ENCODE measurements around the gene RBM20.

Gene RBM20

GRCh38 chr10:110778211-110778610 is 134.1 kb downstream of the RBM20 start:
- no peak overlapping the region for H3K4me2 ChIP-seq
- H3K27ac ChIP-seq: no peak overlapping the region
- no peak for TF ChIP-seq Cebpa-rat (IDR thresholded peaks at IDR 0.05)
- H3K9ac ChIP-seq: no peak overlapping the region
- no peaks in the 10 kb centered on the region for H3K36me3 ChIP-seq
- H3K9me3 ChIP-seq (replicated peaks in 1 of 11): no peaks in the 10 kb centered on the region
- no peaks in the 10 kb centered on the region for H3K4me1 ChIP-seq
- H3K4me3 ChIP-seq: no peak overlapping the region
- H4K20me1 ChIP-seq: no peaks in the 10 kb centered on the region
- H3K27me3 ChIP-seq: no peaks in the 10 kb centered on the region

- H3K4me1 ChIP-seq: no peaks in the 10 kb centered on the region
- no peaks in the 10 kb centered on the region for H3K36me3 ChIP-seq
- no peak overlapping the region for H3K27ac ChIP-seq
- H3K4me3 ChIP-seq: no peak overlapping the region
- no peak overlapping the region for H3K9ac ChIP-seq
- H3K4me2 ChIP-seq: no peak overlapping the region
- TF ChIP-seq Cebpa-rat (IDR thresholded peaks at IDR 0.05): no peak
- no peaks in the 10 kb centered on the region for H4K20me1 ChIP-seq
- no peaks in the 10 kb centered on the region for H3K9me3 ChIP-seq (replicated peaks in 1 of 11)
- no peaks in the 10 kb centered on the region for H3K27me3 ChIP-seq
Measured at GRCh38 chr10:110779489-110779888, 135.4 kb downstream of the RBM20 start.

DNA sequence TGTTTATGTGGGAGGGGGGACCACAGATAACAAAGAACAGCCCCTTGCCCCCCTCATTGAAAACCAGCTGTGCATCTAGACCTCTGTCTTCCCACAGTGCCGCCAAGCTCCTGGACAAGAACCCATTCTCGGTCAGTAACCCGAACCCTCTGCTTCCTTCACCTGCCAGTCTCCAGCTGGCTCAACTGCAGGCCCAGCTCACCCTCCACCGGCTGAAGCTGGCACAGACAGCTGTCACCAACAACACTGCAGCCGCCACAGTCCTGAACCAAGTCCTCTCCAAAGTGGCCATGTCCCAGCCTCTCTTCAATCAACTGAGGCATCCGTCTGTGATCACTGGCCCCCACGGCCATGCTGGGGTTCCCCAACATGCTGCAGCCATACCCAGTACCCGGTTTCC is 136.6 kb downstream of the RBM20 start:
- H3K36me3 ChIP-seq: no peaks in the 10 kb centered on the region
- no peaks in the 10 kb centered on the region for H3K27me3 ChIP-seq
- no peaks in the 10 kb centered on the region for H3K4me1 ChIP-seq
- H3K4me3 ChIP-seq: no peak overlapping the region
- no peak overlapping the region for H3K9ac ChIP-seq
- H3K27ac ChIP-seq: no peak overlapping the region
- H4K20me1 ChIP-seq: no peaks in the 10 kb centered on the region
- H3K4me2 ChIP-seq: no peak overlapping the region
- TF ChIP-seq Cebpa-rat (IDR thresholded peaks at IDR 0.05): no peak
- no peaks in the 10 kb centered on the region for H3K9me3 ChIP-seq (replicated peaks in 1 of 11)

- TF ChIP-seq Cebpa-rat (IDR thresholded peaks at IDR 0.05): no peak
- peaks cover 0 to 2% (median 0%) of the 10 kb centered on the region in 10 experiments; a peak in 1 of 20 replicates for H3K4me1 ChIP-seq
- no peak overlapping the region for H3K4me3 ChIP-seq
- H3K4me2 ChIP-seq: no peak overlapping the region
- H3K9ac ChIP-seq: no peak overlapping the region
- no peaks in the 10 kb centered on the region for H4K20me1 ChIP-seq
- H3K27me3 ChIP-seq: no peaks in the 10 kb centered on the region
- H3K27ac ChIP-seq: no peak overlapping the region
- no peaks in the 10 kb centered on the region for H3K36me3 ChIP-seq
- no peaks in the 10 kb centered on the region for H3K9me3 ChIP-seq (replicated peaks in 1 of 11)
Measured at GRCh38 chr10:110781139-110781538, 137.0 kb downstream of the RBM20 start.

DNA sequence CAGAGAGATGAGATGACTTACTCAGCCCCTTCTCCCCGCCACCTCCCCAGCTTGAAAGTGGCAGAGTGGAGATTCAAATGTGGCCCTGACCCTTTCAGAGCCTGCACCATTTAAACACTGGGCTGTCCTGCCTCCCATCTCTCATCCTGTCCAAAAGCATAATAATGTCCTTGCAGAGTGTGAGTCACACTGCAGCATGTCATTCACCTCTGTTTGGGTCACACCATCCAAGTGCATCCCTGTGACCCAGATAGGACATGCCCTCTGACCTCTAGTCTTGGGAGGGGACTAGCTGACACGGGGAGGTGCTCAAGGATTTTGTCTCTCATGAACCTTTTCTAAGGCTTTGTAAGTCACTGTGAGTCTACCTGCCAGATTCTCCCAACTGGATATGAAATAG is 138.5 kb downstream of the RBM20 start:
- TF ChIP-seq Cebpa-rat (IDR thresholded peaks at IDR 0.05): no peak
- no peak overlapping the region for H3K9ac ChIP-seq

DNA sequence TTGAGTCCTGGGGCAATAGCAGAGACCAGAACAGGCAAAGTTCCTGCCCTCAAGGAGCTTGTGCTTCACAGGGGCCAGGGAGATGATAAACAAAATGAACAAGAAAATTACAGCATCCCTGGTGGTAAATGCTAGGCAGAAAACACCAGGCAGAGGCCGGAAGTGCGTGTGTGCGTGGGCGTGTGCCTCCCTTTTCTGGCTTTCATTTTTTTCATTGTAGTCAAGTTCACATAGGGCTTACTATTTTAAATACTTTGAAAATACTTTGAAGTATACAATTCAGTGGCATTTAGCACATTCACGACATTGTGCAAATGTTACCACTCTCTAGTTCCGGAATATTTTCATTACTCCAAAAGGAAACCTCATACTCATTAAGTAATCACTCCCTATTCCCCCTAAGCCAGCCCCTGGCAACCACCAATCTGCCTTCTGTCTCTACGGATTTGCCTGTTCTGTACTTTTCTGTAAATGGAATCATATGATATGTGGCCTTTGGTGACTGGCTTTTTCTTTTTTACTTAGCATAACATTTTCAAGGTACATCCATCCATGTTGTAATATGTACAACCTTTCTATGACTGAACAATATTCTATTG is 139.5 kb downstream of the RBM20 start:
- no peaks in the 10 kb centered on the region for H3K27me3 ChIP-seq
- H4K20me1 ChIP-seq: no peaks in the 10 kb centered on the region
- H3K9ac ChIP-seq: no peak overlapping the region
- no peak overlapping the region for H3K27ac ChIP-seq
- H3K4me1 ChIP-seq: peaks cover 0 to 7% (median 0%) of the 10 kb centered on the region in 10 experiments; a peak in 3 of 20 replicates
- no peaks in the 10 kb centered on the region for H3K9me3 ChIP-seq (replicated peaks in 1 of 11)
- TF ChIP-seq Cebpa-rat (IDR thresholded peaks at IDR 0.05): no peak
- no peaks in the 10 kb centered on the region for H3K36me3 ChIP-seq
- no peak overlapping the region for H3K4me3 ChIP-seq
- no peak overlapping the region for H3K4me2 ChIP-seq

More for the DNA sequence above, 138.5 kb downstream of the RBM20 start:
- H3K4me3 ChIP-seq: no peak overlapping the region
- no peaks in the 10 kb centered on the region for H3K9me3 ChIP-seq (replicated peaks in 1 of 11)
- no peak overlapping the region for H3K27ac ChIP-seq
- no peaks in the 10 kb centered on the region for H4K20me1 ChIP-seq
- H3K4me2 ChIP-seq: no peak overlapping the region
- peaks cover 0 to 7% (median 0%) of the 10 kb centered on the region in 10 experiments; a peak in 3 of 20 replicates for H3K4me1 ChIP-seq
- no peaks in the 10 kb centered on the region for H3K36me3 ChIP-seq
- H3K27me3 ChIP-seq: no peaks in the 10 kb centered on the region

GRCh38 chr10:110784198-110784597 is 140.1 kb downstream of the RBM20 start:
- H3K36me3 ChIP-seq: no peaks in the 10 kb centered on the region
- no peak overlapping the region for H3K4me3 ChIP-seq
- no peak overlapping the region for H3K9ac ChIP-seq
- TF ChIP-seq Cebpa-rat (IDR thresholded peaks at IDR 0.05): no peak
- H3K27ac ChIP-seq: no peak overlapping the region
- H3K4me1 ChIP-seq: peaks cover 0 to 7% (median 0%) of the 10 kb centered on the region in 10 experiments; a peak in 3 of 20 replicates
- H3K9me3 ChIP-seq (replicated peaks in 1 of 11): no peaks in the 10 kb centered on the region
- no peaks in the 10 kb centered on the region for H3K27me3 ChIP-seq
- H4K20me1 ChIP-seq: no peaks in the 10 kb centered on the region
- no peak overlapping the region for H3K4me2 ChIP-seq

DNA sequence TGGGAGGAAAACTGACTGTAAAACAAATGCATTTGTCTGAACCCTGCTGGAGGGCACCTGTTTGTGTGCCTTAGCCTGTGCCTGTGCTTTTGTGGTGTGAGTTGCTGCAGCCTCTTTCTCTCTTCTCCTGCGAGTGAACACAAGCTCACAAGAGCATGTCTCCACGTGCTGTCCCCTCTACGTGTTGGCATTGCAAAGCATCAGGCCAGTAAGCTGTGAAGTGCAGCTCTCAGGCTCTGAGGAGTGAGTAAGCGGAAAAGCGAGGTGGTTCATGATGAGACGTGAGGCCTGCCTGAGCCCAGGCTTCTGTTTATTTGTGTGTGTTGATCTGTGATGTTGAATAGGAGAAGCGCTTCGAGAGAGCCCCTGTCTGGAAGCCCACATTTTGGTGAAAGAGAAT is 142.0 kb downstream of the RBM20 start:
- no peak for TF ChIP-seq Cebpa-rat (IDR thresholded peaks at IDR 0.05)
- H3K9ac ChIP-seq: no peak overlapping the region
- H3K36me3 ChIP-seq: no peaks in the 10 kb centered on the region

GRCh38 chr10:110788620-110789385 is 144.7 kb downstream of the RBM20 start:
- Histone ChIP-seq H4K20me1 (no peaks in the 10 kb centered on the region), H3K27ac (no peak overlapping the region), H3K4me3 (no peak overlapping the region), H3K36me3 (no peaks in the 10 kb centered on the region), H3K9me3 (replicated peaks in 1 of 11) (no peaks in the 10 kb centered on the region), H3K4me1 (peaks cover 0 to 13% (median 0%) of the 10 kb centered on the region in 10 experiments; a peak in 5 of 20 replicates), H3K27me3 (no peaks in the 10 kb centered on the region), H3K4me2 (no peak overlapping the region), H3K9ac (no peak overlapping the region)
- TF ChIP-seq Cebpa-rat (IDR thresholded peaks at IDR 0.05): no peak

More for the DNA sequence above, 142.0 kb downstream of the RBM20 start:
- no peaks in the 10 kb centered on the region for H4K20me1 ChIP-seq
- no peaks in the 10 kb centered on the region for H3K27me3 ChIP-seq
- H3K27ac ChIP-seq: no peak overlapping the region
- H3K4me1 ChIP-seq: peaks cover 0 to 13% (median 0%) of the 10 kb centered on the region in 10 experiments; a peak in 5 of 20 replicates
- no peak overlapping the region for H3K4me2 ChIP-seq
- no peak overlapping the region for H3K4me3 ChIP-seq
- H3K9me3 ChIP-seq (replicated peaks in 1 of 11): no peaks in the 10 kb centered on the region
